Endothelial cell (in vitro differentiated cells): Measurements from ENCODE around the gene KAT14. TPM values are rescaled to one million over a fixed set of nuclear protein-coding genes. Genes with fewer than 3 reads are reported as not detected.
A peak's percentile ranks its signal among the peaks of the same experiment; 100 is the strongest.
"Not testable (repeated sequence)": the region's sequence is repeated elsewhere in the genome, so short reads cannot be mapped to it uniquely, and the experiment has no call there.

Experiments
- DNase-seq: peaks from one replicate; pipeline ENCODE4 v3.0.0; 2021; ENCODE audit warnings: low spot score
- H3K27ac Mint-ChIP-seq: one replicate; pipeline ENCODE4 v1.8.0; 2021; ENCODE audit warnings: mixed read lengths, inconsistent platforms; ENCODE audit not compliant: unreplicated experiment
- H3K27me3 Mint-ChIP-seq: one replicate; pipeline ENCODE4 v1.8.0; 2021; ENCODE audit warnings: mild to moderate bottlenecking, moderate library complexity, mixed read lengths, inconsistent platforms; ENCODE audit not compliant: unreplicated experiment
- H3K36me3 Mint-ChIP-seq: one replicate; pipeline ENCODE4 v1.8.0; 2021; ENCODE audit warnings: mild to moderate bottlenecking, low read depth, mixed read lengths, inconsistent platforms; ENCODE audit not compliant: unreplicated experiment
- H3K4me1 Mint-ChIP-seq: one replicate; pipeline ENCODE4 v1.8.0; 2021; ENCODE audit warnings: mild to moderate bottlenecking, mixed read lengths, inconsistent platforms; ENCODE audit not compliant: unreplicated experiment
- H3K4me3 Mint-ChIP-seq: one replicate; pipeline ENCODE4 v1.8.0; 2021; ENCODE audit warnings: mild to moderate bottlenecking, mixed read lengths, inconsistent platforms; ENCODE audit not compliant: unreplicated experiment
- H3K9me3 Mint-ChIP-seq: one replicate; pipeline ENCODE4 v1.8.0; 2021; ENCODE audit warnings: mixed read lengths, inconsistent platforms; ENCODE audit not compliant: unreplicated experiment
- CTCF ChIP-seq: fragments of 200-600 bp; sonication (generic); IDR thresholded peaks from one replicate; pipeline ENCODE4 v1.5.0; 2021; ENCODE audit warnings: antibody characterized with exemption; ENCODE audit not compliant: unreplicated experiment
- total RNA-seq: library from RNA; stranded (reverse); fragmentation: NEBNext Ultra II Directional; extraction: Animal tissue kit (Norgen Biotek cat#: 25700); gene quantifications from one replicate; pipeline ENCODE4 v1.2.1, GENCODE V29; 2021; ENCODE audit not compliant: unreplicated experiment

The KAT14 gene
- total RNA-seq, 1 donor from 2014 or later = 16.9 TPM

GRCh38 chr20:18166950-18167349, 29.3 kb downstream of the KAT14 start:
- DNase-seq = no peak
- no peaks in the 10 kb centered on the region for H3K9me3 Mint-ChIP-seq
- peaks cover 2% of the 10 kb centered on the region for H3K27me3 Mint-ChIP-seq
- no peak overlapping the region for H3K4me3 Mint-ChIP-seq
- TF ChIP-seq CTCF = no peak
- H3K27ac Mint-ChIP-seq = peak overlapping the region; percentile 65
- peaks cover 22% of the 10 kb centered on the region for H3K4me1 Mint-ChIP-seq
- H3K36me3 Mint-ChIP-seq = peaks cover 8% of the 10 kb centered on the region

- DNase-seq = no peak
- H3K27me3 Mint-ChIP-seq = no peaks in the 10 kb centered on the region
- TF ChIP-seq CTCF = no peak
- H3K4me3 Mint-ChIP-seq = no peak overlapping the region
- no peak overlapping the region for H3K27ac Mint-ChIP-seq
- no peaks in the 10 kb centered on the region for H3K9me3 Mint-ChIP-seq
- peaks cover 14% of the 10 kb centered on the region for H3K36me3 Mint-ChIP-seq
- H3K4me1 Mint-ChIP-seq = no peaks in the 10 kb centered on the region
Observed at GRCh38 chr20:18172379-18172778, 34.7 kb downstream of the KAT14 start.

GRCh38 chr20:18174906-18175683, 37.4 kb downstream of the KAT14 start:
- Mint-ChIP-seq H3K4me3 (no peak overlapping the region), H3K9me3 (peaks cover 2% of the 10 kb centered on the region), H3K27ac (no peak overlapping the region), H3K36me3 (peaks cover 26% of the 10 kb centered on the region), H3K27me3 (no peaks in the 10 kb centered on the region), H3K4me1 (no peaks in the 10 kb centered on the region)
- DNase-seq = no peak
- no peak for TF ChIP-seq CTCF

GRCh38 chr20:18176318-18176785, 38.7 kb downstream of the KAT14 start:
- Mint-ChIP-seq H3K27ac (no peak overlapping the region), H3K27me3 (no peaks in the 10 kb centered on the region), H3K4me1 (no peaks in the 10 kb centered on the region), H3K4me3 (no peak overlapping the region), H3K36me3 (peaks cover 34% of the 10 kb centered on the region), H3K9me3 (peaks cover 8% of the 10 kb centered on the region)
- TF ChIP-seq CTCF = no peak
- DNase-seq = no peak

- H3K36me3 Mint-ChIP-seq = peaks cover 42% of the 10 kb centered on the region
- H3K4me1 Mint-ChIP-seq, DNase-seq, H3K9me3 Mint-ChIP-seq, H3K27me3 Mint-ChIP-seq: not testable (repeated sequence)
- peak overlapping the region; percentile 64 for H3K27ac Mint-ChIP-seq
- peak overlapping the region; percentile 40 for H3K4me3 Mint-ChIP-seq
Observed at GRCh38 chr20:18180366-18180765, 42.7 kb downstream of the KAT14 start.
